Glutamatergic neuron (in vitro differentiated cells): ENCODE measurements around the gene PRPH. TPM values are rescaled to one million over a fixed set of nuclear protein-coding genes. Genes with fewer than 3 reads are reported as not detected.

Experiments used
- DNase-seq: peaks from one replicate; pipeline ENCODE4 v3.0.0; 2022
- H3K27ac Mint-ChIP-seq: one replicate; pipeline ENCODE4 v1.8.0; 2020; ENCODE audit warnings: mild to moderate bottlenecking, mixed read lengths, inconsistent platforms; ENCODE audit not compliant: unreplicated experiment
- H3K27me3 Mint-ChIP-seq: one replicate; pipeline ENCODE4 v1.8.0; 2020; ENCODE audit warnings: mild to moderate bottlenecking, moderate library complexity, mixed read lengths, inconsistent platforms; ENCODE audit not compliant: unreplicated experiment
- H3K36me3 Mint-ChIP-seq: one replicate; pipeline ENCODE4 v1.8.0; 2020; ENCODE audit warnings: mild to moderate bottlenecking, mixed read lengths, inconsistent platforms; ENCODE audit not compliant: unreplicated experiment
- H3K4me1 Mint-ChIP-seq: one replicate; pipeline ENCODE4 v1.8.0; 2020; ENCODE audit warnings: mild to moderate bottlenecking, low read depth, mixed read lengths, inconsistent platforms; ENCODE audit not compliant: unreplicated experiment
- H3K4me3 Mint-ChIP-seq: one replicate; pipeline ENCODE4 v1.8.0; 2020; ENCODE audit warnings: mild to moderate bottlenecking, mixed read lengths, inconsistent platforms; ENCODE audit not compliant: unreplicated experiment
- H3K9me3 Mint-ChIP-seq: one replicate; pipeline ENCODE4 v1.8.0; 2020; ENCODE audit warnings: mild to moderate bottlenecking, moderate library complexity, mixed read lengths, inconsistent platforms; ENCODE audit not compliant: unreplicated experiment
- CTCF ChIP-seq: fragments of 200-600 bp; sonication (generic); IDR thresholded peaks from one replicate; pipeline ENCODE4 v1.5.0; 2021; ENCODE audit not compliant: partially characterized antibody, unreplicated experiment
- total RNA-seq: library from RNA; stranded (reverse); fragmentation: NEBNext Ultra II Directional; extraction: Animal tissue kit (Norgen Biotek cat#: 25700); gene quantifications from one replicate; pipeline ENCODE4 v1.2.1, GENCODE V29; 2021; ENCODE audit not compliant: unreplicated experiment

PRPH gene
- total RNA-seq, 1 donor from 2014 or later: 2,189 TPM

GRCh38 chr12:49328816-49329215 lies 33.9 kb downstream of the PRPH start:
- TF ChIP-seq CTCF: no peak
- no peak for DNase-seq
- Mint-ChIP-seq H3K27me3 (peaks cover 7% of the 10 kb centered on the region), H3K27ac (no peak overlapping the region), H3K9me3 (no peaks in the 10 kb centered on the region), H3K4me3 (no peak overlapping the region), H3K4me1 (peaks cover 2% of the 10 kb centered on the region), H3K36me3 (no peaks in the 10 kb centered on the region)

GRCh38 chr12:49330032-49330619 lies 35.2 kb downstream of the PRPH start:
- Mint-ChIP-seq H3K27me3 (peaks cover 16% of the 10 kb centered on the region), H3K9me3 (no peaks in the 10 kb centered on the region), H3K36me3 (no peaks in the 10 kb centered on the region), H3K27ac (no peak overlapping the region), H3K4me1 (peaks cover 6% of the 10 kb centered on the region), H3K4me3 (no peak overlapping the region)
- DNase-seq: no peak
- TF ChIP-seq CTCF: no peak

GRCh38 chr12:49330631-49331379 lies 35.9 kb downstream of the PRPH start:
- Mint-ChIP-seq H3K36me3 (no peaks in the 10 kb centered on the region), H3K9me3 (peaks cover 4% of the 10 kb centered on the region), H3K4me1 (peaks cover 6% of the 10 kb centered on the region), H3K27me3 (peaks cover 22% of the 10 kb centered on the region), H3K4me3 (no peak overlapping the region), H3K27ac (no peak overlapping the region)
- TF ChIP-seq CTCF: no peak
- DNase-seq: no peak

- H3K4me1 Mint-ChIP-seq: peaks cover 6% of the 10 kb centered on the region
- peak; percentile 67 for TF ChIP-seq CTCF
- peak; percentile 82 for DNase-seq
- H3K27me3 Mint-ChIP-seq: peaks cover 22% of the 10 kb centered on the region
- no peaks in the 10 kb centered on the region for H3K36me3 Mint-ChIP-seq
- peaks cover 4% of the 10 kb centered on the region for H3K9me3 Mint-ChIP-seq
- peak overlapping the region; percentile 32 for H3K4me3 Mint-ChIP-seq
- H3K27ac Mint-ChIP-seq: no peak overlapping the region
Measured at GRCh38 chr12:49331380-49332222, 36.7 kb downstream of the PRPH start.
